GM19438 (cell line): ENCODE results near the gene CLVS2.

Experiments used
- ATAC-seq: cut with Tn5 transposase; IDR thresholded peaks from one replicate; pipeline ENCODE4 v1.9.1; 2021; ENCODE audit warnings: low read depth; ENCODE audit not compliant: unreplicated experiment

CLVS2 gene

DNA sequence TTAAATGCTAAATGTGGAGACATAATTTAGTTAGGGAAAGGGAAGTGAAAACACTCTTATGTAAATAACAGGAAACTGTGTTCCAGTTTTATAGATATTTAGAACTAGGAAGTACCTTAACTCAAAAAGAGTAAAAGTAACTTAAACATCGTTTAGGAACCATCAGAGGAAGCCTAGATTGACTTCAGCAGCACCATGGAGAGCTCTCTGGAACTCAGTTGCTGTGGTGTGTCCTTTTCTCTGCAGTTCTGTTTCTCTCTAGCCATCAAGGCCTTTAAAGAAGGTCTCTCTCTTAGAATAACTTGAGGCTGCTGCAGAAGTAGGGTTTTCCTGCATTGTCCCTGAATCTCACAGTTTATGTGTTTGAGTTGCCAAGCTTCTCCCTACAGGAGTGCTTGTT lies 26.9 kb downstream of the CLVS2 start:
- no peak for ATAC-seq

DNA sequence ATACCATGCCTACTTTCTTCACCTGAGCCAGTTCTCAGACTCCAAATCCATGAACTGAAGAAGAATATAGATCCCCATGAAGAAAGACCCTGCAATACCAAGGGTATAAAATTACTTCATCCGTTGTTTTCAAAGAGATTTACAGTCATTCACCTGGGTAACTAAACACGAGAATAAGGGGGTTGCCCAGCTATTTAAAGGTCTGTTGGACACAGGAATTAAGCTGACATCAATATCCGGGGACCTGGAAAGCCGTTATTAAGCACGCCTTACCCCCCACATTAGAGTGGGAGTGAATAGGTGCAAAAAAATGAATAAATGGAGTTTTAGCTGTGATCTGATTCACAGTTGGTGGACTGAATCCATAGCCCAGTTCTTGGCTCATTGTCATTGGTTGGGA lies 28.9 kb downstream of the CLVS2 start:
- ATAC-seq: no peak

DNA sequence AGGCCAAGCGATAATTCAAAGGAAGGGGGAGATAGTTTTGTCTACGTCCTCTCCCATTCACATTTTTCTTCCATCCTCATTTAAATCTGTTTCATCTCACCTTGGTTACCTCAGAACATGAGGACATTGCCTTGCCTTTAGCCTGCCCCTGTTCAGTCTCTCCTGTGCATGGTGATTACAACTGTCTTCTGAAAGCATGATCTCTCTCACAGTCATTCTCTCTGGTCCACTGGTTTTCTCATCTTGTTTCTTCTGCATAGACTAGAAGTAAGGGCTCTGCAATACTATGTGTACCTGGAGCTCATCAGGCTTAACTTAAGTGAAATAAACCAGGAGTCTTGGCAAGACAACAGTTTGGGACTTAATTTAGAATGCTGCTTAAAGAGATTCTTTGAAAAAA lies 31.4 kb downstream of the CLVS2 start:
- ATAC-seq: no peak

DNA sequence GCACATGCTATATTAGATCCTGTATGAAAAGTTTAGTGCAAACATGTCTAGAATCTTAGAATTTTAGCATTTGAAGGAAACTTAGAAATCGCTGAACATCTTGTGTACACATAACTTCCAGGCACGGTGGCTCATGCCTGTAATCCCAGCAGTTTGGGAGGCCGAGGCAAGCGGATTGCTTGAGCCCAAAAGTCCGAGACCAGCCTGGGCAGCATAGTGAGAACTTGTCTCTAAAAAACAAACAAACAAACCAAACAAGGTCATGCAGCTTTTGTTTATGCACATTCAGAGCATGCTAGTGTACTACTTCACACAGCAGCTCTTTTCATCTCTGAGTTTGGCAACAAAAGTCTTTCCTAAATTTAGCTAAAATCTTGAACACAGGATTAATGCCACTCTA lies 32.2 kb downstream of the CLVS2 start:
- no peak for ATAC-seq

DNA sequence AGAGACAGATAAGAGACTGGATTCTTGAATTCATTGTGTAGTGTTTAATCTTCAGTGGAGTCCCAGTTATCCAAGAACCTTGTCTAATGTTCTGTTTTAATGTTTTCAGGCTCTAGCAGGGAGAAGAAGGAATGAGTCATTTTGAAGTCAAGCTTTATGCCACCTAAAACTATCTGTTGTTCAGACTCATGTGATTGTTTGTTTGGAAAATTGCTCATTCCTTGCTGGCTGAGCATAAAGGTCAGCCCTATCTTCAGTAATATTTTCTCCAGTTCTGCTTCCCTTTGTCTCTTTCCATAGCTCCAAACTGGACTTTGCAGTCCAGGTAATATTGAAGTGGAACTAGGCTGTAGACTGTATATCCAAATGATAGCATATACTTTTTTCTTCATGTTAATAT lies 34.2 kb downstream of the CLVS2 start:
- ATAC-seq: no peak

DNA sequence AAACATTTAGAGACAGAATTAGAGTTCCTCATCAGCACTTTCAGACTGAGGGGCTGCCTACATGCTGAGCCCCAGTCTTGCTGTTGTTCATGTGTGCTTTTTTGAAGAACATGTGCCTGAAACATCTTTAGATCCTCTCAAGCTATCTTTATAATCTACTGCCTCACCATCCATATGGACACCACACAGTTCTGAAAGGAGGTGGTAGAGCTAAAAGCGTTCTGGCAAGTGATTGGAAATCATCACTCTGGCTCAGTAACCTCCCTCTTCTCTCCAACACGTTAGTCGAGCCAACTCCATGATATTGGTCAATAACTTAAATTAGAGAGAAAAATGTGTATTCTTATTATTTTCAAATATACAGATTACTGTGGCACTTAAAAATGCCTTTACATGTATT lies 40.6 kb downstream of the CLVS2 start:
- no peak for ATAC-seq

DNA sequence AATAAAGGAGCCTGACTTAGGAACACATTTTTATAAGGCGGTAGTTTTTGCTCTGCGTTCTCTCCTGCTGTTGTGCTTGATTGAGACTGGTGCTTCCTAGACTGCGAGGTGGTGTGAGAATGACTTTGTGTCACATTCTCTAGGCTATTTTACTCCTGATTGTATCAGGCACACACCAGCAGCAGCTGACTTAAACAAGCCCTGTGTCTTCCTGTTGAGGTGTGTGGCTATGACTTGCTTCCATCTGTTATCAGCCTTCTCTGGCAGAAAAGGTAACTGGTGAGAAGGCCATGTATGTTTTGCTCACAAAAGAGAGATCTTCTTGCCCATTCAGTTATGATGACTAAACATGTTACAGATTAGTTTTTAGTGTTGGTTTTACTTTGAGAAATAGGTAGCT lies 43.4 kb downstream of the CLVS2 start:
- no peak for ATAC-seq

DNA sequence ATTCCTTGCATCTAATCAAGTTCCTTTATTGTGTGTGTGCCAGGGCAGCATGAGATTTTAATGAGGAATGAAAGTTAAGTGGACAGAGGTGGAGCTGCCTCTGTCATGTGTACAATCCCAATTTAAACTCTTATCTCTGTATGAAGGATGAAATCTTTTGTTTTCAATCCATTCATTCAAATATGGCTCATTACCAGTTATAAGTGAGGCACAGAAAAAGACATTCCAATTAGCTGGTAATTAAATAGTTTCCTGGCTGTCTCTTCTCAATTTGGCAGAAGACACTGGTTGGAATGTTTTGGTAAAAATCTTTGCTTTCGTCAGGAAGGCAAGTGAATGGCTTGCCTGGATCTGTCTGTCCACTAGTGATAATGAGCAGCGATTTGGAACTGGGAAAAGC lies 46.4 kb downstream of the CLVS2 start:
- ATAC-seq: no peak

DNA sequence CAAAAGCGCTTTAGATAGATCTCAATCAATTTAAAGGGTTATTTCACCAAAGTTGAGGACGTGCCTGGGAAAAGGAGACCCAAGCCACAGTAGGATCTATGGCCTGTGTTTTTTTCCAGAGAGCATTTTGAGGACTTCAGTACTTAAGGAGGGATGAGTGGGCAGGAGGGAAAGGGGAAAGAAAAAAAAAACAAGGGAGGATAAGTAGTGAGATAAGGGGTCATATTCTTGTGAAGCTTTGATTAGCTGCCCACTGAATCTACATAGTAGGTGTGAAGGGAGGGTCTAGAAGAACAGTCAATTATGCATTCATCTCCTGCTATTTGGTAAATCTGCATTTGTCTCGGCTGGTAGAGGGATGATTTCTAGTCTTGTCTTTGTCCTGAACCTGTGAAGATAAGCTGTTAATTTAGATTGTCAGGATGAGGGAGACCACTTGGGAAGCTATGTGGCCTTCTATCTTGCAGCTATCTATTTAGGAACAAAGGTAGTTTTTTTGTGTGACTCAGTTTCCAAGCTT lies 48.4 kb downstream of the CLVS2 start:
- ATAC-seq: no peak

DNA sequence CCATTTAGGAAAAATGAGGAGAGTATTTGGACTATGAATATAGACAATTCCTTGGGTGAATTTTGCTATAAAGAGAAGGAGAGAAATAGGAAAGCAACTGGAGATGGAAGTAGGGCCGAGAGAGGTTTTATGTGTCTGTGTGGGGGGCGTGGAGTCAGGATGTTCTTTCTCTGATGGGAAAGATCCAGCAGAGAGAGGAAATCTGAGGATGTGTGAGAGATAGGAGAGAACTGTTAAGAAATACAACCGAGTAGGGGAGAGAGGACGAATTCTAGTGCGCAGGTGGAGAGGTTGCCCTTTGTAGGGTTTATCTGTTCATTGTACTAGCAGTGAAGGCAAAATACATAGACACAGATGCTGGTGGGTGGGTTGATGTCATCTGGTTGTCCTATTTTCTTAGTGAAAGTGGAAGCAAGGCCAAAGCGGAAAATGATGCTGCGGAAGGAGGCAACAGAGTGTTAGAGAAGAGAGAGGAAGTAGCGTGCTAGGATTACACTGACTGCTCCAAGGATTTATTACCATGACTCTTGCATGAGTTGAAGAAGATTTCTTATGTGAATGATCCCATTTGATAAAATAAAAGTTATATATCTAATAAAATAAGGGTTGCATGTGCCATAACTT lies 57.7 kb downstream of the CLVS2 start:
- no peak for ATAC-seq

DNA sequence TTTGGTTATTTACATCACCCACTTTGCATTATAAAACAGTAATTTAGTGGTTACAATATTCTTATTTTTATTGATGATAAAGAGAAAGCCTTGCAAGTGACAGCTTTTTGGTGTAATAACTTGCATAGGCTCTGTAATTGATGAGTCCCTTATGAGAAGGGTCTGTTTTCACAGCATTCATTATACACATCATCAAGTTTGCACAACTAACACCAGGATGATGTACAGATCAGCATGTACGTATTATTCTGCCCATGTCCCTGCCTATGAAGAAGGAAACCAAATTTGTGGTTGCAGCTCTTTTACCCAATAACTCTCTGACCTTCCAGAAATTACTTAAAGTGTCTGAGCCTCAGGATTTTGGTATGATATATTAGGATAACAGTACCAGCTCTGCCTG lies 59.2 kb downstream of the CLVS2 start:
- ATAC-seq: no peak

DNA sequence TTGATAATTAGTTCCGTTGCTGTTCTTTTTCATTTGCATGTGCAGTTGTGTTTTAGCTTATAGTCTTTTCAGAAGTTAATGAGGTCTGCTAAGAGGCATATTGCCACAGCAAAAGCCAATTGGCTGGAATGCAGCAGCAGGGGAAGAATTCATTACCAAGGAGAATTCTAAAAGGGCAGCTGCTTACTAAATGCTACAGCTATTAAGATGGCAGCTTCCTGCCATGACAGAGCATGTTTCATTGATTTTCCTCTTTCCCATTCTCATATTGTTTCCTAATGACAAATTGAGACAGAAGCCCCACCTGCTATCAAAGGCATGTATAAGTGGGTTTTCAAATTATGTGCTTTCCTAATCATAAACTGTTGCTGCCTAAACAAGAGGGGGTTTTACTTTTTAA lies 66.6 kb downstream of the CLVS2 start:
- no peak for ATAC-seq

DNA sequence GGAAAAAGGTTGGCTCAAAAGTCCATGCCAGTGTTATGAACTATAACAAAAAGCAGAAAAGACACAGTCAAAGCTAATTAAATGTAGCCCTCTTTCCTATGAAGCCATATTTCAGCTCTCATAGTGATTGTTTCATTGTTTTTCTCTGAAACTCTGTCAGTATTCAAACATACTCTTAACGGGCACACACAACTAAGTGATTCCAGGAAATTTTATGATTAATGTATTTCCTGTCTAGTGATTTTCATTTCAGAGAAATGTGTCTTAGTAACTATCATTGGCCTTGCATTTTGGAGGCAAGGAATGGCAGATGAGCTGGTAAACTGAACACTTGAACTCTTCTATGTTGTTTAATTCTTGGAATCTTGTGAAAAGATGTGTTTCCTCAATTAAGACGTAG lies 68.0 kb downstream of the CLVS2 start:
- ATAC-seq: no peak

DNA sequence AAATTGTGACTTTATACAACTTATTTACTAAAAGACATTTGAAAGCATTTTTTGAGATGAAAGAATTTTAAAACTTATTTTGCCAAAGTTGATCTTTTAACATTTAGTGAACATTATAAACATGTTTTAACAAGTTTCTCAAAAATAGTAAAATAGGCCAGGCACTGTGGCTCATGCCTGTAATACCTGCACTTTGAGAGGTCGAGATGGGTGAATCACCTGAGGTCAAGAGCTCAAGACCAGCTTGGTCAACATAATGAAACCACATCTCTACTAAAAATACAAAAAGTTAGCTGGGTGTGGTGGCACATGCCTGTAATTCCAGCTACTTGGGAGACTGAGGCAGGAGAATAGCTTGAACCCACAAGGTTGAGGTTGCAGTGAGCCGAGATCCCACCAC lies 78.6 kb downstream of the CLVS2 start:
- no peak for ATAC-seq

DNA sequence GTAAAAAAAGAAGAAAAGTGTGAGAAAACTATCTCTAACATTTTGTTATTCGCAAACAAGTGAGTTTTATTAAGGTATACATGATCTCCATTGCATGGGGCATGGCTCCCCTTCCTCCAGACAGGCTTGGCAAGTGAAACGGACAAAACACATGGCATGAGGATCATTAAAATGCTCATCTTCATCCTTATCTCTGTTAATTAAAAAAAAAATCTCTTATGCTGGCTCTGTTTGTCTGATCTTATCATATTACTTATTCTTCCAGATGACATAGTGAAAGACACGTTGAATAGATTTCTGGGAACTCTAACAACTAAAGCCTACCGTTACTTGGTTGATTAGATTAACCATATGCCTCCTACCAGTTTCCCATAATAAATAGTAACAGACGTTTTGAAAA lies 89.4 kb downstream of the CLVS2 start:
- ATAC-seq: no peak

DNA sequence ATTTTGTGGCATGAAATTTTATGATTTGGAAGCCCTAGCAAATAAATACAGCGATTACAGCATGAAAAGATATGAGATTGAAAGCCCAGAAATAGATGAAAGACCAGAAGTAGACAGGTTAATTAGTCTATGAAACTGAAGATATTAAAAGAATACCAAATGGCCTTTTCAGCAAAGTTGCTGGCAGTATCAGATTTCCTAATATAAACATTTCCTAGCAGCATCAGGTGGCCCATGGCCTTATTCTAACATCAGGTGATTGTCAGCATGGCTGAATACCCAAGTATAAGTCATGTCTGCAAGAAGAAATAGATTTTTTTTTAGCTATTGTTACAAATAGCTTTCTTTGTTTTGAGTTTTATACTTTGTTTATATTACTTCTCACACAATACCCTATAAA lies 93.2 kb downstream of the CLVS2 start:
- ATAC-seq: no peak

DNA sequence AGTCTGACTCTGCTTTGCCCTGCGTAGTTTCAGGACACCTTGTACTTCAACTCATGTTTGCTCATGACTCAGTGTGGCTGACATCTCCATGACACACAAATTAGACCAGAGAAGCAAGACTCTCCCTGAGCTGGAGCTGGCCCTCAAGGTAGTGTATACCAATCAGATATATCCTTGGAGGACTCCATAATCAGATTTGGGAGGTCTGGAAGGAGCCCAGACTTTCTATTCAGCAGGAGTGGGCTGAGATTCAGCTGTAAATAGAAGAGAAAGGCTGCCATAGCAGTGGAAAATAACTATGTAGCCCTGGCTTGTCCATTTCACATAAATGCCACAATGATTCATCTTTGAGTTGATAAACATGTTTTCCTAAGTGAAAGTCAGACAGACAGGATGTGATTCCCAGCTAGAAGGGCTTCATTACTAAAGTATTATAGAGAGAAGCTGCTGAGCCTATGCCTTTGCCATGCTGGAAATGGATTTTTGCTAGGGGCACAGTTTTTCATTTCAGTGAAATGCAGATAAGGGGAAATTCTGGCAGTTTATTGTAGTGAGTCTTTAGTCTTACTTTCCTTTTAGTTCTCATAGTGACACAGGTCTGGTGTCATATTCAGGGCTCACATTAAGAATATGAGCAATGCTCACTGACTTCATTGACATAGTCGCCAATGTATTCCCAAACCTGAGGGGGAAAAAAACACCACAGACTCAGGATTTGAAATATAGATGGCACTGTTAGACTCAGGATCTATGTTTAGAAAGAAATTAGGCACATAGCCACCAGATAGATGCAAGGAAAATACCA lies 95.3 kb downstream of the CLVS2 start:
- no peak for ATAC-seq

DNA sequence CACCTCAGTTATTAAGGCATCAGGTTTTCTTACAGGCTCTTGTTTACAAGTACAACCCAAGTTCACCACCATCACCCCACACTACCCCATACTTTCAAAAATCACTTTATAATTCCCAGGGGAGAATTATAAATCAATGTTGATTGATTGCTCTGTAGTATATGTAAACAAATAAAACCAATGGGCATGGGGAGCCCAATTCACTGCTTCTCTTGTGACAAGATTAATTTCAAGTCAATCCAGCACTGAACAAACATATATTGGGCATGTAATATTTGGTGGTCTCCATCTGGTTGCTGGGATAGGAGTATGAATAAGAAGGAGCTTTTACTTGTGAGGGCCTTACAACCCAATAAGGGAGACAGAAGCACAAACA lies 95.8 kb downstream of the CLVS2 start:
- ATAC-seq: no peak

DNA sequence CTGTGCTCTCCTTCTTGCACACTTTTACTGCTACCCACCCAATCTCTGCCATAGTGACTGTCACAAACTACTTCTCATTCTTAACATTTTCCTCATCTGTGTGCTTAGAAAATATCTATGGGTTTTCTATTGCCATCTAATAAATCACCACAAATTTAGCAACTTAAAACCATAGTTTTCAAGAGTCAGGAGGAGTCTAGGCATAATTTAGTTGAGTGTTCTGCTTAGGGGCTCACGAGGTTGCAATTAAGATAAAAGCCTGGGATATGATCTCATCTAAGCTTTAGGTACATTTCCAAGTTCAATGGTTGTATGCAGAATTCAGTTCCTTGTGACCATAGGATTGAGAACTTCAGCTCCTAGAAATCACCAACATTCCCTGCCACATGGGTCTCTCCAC lies 98.8 kb downstream of the CLVS2 start:
- ATAC-seq: no peak

DNA sequence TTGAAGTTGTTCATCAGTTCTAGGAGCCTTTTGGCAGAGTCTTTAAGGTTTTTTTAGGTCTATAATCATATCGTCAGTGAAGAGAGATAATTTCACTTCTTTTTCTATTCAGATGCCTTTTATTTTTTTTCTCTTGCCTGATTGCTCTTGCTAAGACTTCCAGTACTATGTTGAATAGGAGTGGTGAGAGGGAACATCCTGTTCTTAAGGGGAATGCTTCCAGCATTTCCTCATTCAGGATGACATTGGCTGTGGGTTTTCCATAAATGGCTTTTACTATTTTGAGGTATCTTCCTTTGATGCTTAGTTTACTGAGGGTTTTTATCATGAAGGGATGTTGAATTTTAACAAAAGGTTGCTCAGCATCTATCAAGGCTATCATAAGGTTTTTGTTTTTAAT lies 109.5 kb downstream of the CLVS2 start:
- ATAC-seq: no peak

DNA sequence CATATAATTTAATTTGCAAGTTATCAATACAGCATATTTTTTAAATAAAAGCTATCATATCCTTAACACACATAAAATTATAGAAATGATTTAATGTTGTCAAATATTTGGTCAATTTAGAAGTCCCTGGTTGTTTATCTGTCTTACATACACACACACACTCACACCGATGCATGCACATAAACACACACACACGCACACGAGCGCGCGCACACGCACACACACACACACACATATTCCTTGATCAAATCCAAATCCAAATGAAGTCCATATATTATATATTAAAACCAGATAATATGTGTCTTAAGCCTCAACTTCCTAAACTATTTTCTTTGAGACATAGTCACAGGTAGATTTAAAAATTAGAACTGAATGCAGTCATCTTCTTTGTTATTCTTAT lies 120.3 kb downstream of the CLVS2 start:
- ATAC-seq: no peak

DNA sequence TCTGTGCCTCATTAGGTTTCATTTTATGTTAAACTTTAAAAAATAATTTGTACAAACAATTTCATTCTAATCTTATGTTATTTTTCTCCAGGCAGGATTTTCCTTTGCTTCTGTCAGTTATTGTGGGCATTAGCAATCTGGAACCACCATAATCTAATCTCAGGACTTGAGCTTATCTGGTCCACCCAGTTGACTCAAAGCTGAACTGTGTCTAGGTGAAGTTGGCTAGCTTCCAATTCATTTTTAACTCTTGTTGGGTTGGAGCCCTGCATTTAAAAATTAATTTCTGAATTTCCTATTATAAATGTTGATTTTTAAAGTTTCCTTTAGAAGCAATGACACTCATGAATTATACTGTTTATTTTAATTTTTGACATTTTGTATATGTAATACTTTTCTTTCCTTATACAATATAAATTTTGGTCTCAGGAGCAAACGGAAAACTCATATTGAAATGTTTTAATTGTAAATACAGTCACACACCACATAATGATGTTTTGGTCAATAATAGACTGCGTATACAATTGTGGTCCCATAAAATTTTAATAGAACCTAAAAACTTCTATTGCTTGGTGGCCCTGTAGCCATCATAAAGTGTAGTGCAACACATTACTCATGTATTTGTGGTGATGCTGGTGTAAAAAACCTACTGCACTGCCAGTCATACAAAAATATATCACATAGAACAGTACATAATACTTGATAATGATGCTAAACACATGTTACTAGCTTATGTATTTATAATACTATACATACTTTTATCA lies 121.3 kb downstream of the CLVS2 start:
- ATAC-seq: no peak
